CD4-positive, alpha-beta T cell treated with Interleukin-2 at 100 ng/mL for 4 hours (primary cell): Measurements from ENCODE around the gene MIDN.

Experiments used
- DNase-seq: peaks from one replicate; pipeline ENCODE4 v3.0.0-alpha.2; 2020; ENCODE audit warnings: low spot score

MIDN gene

GRCh38 chr19:1283207-1283916 is 35.0 kb downstream of the MIDN start:
- DNase-seq, result no peak

- DNase-seq, result no peak
Observed at GRCh38 chr19:1283917-1284292, 35.5 kb downstream of the MIDN start.

- DNase-seq, result no peak
Observed at GRCh38 chr19:1284293-1284978, 36.1 kb downstream of the MIDN start.

- no peak for DNase-seq
Observed at GRCh38 chr19:1284979-1285736, 36.8 kb downstream of the MIDN start.

- DNase-seq, result no peak
Observed at GRCh38 chr19:1285737-1286360, 37.5 kb downstream of the MIDN start, which contains the start of gene EFNA2. Gene EFNA2, plus strand, starts transcription at chr19:1285873. Its CDS starts 296 bp downstream, at chr19:1286169.

GRCh38 chr19:1286487-1287353 is 38.3 kb downstream of the MIDN start:
- DNase-seq, result no peak

GRCh38 chr19:1287354-1288225 is 39.2 kb downstream of the MIDN start:
- no peak for DNase-seq

GRCh38 chr19:1288226-1288612 is 39.8 kb downstream of the MIDN start:
- no peak for DNase-seq

- DNase-seq, result no peak
Observed at GRCh38 chr19:1288833-1289685, 40.7 kb downstream of the MIDN start.

GRCh38 chr19:1289686-1290025 is 41.3 kb downstream of the MIDN start:
- DNase-seq, result no peak

GRCh38 chr19:1290196-1290702 is 41.9 kb downstream of the MIDN start:
- no peak for DNase-seq

- DNase-seq, result no peak
Observed at GRCh38 chr19:1290703-1291651, 42.6 kb downstream of the MIDN start.

- no peak for DNase-seq
Observed at GRCh38 chr19:1291761-1292418, 43.5 kb downstream of the MIDN start.

- no peak for DNase-seq
Observed at GRCh38 chr19:1292419-1293151, 44.2 kb downstream of the MIDN start.

- DNase-seq, result no peak
Observed at GRCh38 chr19:1293782-1294604, 45.6 kb downstream of the MIDN start.

GRCh38 chr19:1294688-1295087 is 46.3 kb downstream of the MIDN start:
- DNase-seq, result no peak
